IPS DF 6.9 (cell line): ENCODE data around the gene ATP1B1.
"Not testable (repeated sequence)": the region's sequence is repeated elsewhere in the genome, so short reads cannot be mapped to it uniquely, and the experiment has no call there.

Experiments used
- DNase-seq: peaks from one replicate; pipeline ENCODE4 v3.0.0-alpha.2; 2013; ENCODE audit warnings: low read depth, low spot score
- H3K27ac ChIP-seq: one replicate; pipeline ENCODE4 v1.5.1; 2013; ENCODE audit warnings: low read length, control low read depth
- H3K27me3 ChIP-seq: 2 replicates; pipeline ENCODE4 v1.6.1; 2013; ENCODE audit warnings: mild to moderate bottlenecking, low read length; ENCODE audit not compliant: control insufficient read depth, insufficient read depth
- H3K36me3 ChIP-seq: 2 replicates; pipeline ENCODE4 v1.6.1; 2013; ENCODE audit warnings: low read length; ENCODE audit not compliant: control insufficient read depth, insufficient read depth
- H3K4me1 ChIP-seq: 2 replicates; pipeline ENCODE4 v1.6.1; 2013; ENCODE audit warnings: low read length; ENCODE audit not compliant: control insufficient read depth, insufficient read depth
- H3K4me3 ChIP-seq: 2 replicates; pipeline ENCODE4 v1.5.1; 2013; ENCODE audit warnings: mild to moderate bottlenecking, low read length
- H3K9me3 ChIP-seq: 2 replicates; pipeline ENCODE4 v1.6.1; 2013; ENCODE audit warnings: low read length, inconsistent platforms; ENCODE audit not compliant: control insufficient read depth, insufficient read depth
- WGBS: extraction: QIAGEN DNeasy Blood & Tissue Kit; methylation state at CpG from one replicate; pipeline ENCODE4 v1.1.7; 2013; ENCODE audit warnings: mixed read lengths, missing lambda C conversion rate; ENCODE audit not compliant: insufficient read length, insufficient coverage; 5-methylcytosine and 5-hydroxymethylcytosine counted together

The ATP1B1 gene

DNA sequence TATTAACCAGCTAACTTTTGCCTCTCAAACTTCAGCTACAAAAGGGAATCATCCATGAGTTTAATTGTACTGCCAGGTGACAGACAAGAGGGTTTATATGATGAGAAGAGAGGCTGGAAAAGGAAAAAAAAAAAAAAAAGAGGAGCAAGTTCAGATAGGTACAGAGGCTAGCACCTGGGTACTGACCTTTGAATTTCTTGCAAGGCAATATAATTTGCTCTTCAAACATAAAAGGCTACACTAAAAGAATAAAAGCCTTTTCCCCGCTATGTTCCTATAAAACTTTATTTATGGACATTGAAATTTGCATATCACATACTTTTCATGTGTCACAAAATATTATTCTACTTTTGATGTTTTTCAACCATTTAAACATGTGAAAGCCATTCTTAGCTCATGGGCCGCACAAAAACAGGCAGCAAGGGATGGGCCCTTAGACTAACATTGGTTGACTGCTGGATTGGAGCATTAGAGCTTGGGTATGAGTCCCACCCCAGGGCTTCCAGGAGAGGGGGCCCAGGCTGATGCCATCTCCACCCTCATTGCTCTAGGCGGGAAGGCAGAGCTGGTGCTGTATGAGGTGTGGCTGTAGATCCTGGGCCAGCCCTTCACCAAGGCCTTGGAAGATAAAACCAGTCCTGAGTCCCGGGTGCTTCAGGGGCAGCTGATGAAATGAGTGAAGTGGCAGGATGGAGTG lies 44.3 kb downstream of the ATP1B1 start:
- H3K27ac ChIP-seq, result no peak overlapping the region
- WGBS, result no CpG with 5 or more reads among the region's 4 CpGs

DNA sequence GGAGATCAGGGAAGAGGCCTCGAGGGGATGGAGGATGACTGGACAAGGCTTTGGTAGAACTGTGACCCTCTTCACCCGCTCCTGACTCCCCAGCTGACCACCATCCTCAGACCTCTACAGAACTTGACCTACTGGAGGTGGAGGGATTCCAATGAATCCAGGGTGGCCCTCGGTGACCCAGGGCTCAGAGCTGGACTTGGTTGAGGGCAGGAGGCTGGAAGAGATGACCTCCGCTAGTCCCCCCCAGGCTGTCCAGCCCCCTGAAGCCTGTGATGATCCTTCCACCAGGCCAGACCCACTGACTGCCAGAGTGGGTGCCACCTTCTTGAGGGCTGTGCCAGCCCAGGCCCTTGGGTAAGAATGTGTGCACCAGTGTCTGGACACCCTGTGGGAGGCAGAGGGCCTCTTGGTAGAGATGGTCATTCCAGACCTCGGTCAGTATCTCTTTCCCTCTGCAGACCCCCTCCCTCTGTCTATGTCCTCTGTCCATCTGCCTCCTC lies 44.9 kb downstream of the ATP1B1 start:
- DNase-seq, result no peak
- H3K4me1 ChIP-seq, result no peaks in the 10 kb centered on the region
- no CpG with 5 or more reads among the region's 5 CpGs for WGBS

More for the DNA sequence above, 44.3 kb downstream of the ATP1B1 start:
- Histone ChIP-seq H3K27me3 (no peaks in the 10 kb centered on the region), H3K36me3 (no peaks in the 10 kb centered on the region), H3K4me1 (no peaks in the 10 kb centered on the region), H3K4me3 (no peak overlapping the region), H3K9me3 (no peaks in the 10 kb centered on the region)
- DNase-seq, result no peak

DNA sequence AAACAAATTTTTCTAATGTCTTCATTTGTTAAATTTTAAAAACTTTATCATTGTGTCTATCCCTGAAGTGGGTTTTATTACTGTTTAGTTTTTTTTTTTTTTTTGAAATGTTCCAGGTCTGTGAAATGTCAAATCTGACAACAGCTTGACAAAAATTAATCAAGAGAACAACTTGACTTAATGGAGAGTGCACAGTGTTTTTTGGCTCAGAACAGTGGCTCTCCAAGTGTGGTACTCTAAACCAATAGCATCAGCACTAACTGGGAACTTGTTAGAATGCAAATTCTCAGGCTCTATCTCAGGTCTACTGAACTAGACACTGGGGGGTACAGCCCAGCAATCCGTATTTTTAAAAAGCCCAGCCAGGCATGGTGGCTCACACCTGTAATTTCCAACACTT lies 49.2 kb downstream of the ATP1B1 start:
- no peaks in the 10 kb centered on the region for H3K9me3 ChIP-seq
- H3K4me1 ChIP-seq, result no peaks in the 10 kb centered on the region
- no peaks in the 10 kb centered on the region for H3K36me3 ChIP-seq
- DNase-seq, result no peak
- H3K27ac ChIP-seq, result no peak overlapping the region
- no peaks in the 10 kb centered on the region for H3K27me3 ChIP-seq
- H3K4me3 ChIP-seq, result no peak overlapping the region
- WGBS, result no CpG with 5 or more reads among the region's 1 CpG

More for the DNA sequence above, 44.9 kb downstream of the ATP1B1 start:
- no peak overlapping the region for H3K4me3 ChIP-seq
- H3K27me3 ChIP-seq, result no peaks in the 10 kb centered on the region
- H3K9me3 ChIP-seq, result no peaks in the 10 kb centered on the region
- no peaks in the 10 kb centered on the region for H3K36me3 ChIP-seq
- H3K27ac ChIP-seq, result no peak overlapping the region

DNA sequence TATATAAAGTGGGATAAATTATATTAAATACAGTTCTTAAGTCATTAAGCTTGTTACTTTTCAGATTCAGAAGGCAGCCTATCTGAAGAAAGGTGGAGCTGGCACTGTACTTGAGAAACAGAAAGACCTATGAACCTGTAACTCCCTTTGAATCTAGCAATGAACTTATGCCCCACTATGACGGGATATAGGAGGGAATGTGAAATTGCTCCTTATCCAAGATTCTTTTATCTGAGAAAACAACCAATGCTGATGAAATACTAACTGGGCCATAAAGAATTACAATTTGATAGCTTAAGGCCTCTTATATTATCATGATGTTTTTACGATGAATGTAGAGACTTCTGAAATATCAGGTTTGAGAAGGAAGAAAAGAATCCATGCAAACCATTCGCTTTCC lies 50.1 kb downstream of the ATP1B1 start:
- WGBS, result no CpG with 5 or more reads among the region's 3 CpGs
- no peaks in the 10 kb centered on the region for H3K36me3 ChIP-seq
- H3K27ac ChIP-seq, result no peak overlapping the region
- no peaks in the 10 kb centered on the region for H3K4me1 ChIP-seq
- DNase-seq, result no peak
- H3K4me3 ChIP-seq, result no peak overlapping the region
- H3K27me3 ChIP-seq, result no peaks in the 10 kb centered on the region
- H3K9me3 ChIP-seq, result no peaks in the 10 kb centered on the region

DNA sequence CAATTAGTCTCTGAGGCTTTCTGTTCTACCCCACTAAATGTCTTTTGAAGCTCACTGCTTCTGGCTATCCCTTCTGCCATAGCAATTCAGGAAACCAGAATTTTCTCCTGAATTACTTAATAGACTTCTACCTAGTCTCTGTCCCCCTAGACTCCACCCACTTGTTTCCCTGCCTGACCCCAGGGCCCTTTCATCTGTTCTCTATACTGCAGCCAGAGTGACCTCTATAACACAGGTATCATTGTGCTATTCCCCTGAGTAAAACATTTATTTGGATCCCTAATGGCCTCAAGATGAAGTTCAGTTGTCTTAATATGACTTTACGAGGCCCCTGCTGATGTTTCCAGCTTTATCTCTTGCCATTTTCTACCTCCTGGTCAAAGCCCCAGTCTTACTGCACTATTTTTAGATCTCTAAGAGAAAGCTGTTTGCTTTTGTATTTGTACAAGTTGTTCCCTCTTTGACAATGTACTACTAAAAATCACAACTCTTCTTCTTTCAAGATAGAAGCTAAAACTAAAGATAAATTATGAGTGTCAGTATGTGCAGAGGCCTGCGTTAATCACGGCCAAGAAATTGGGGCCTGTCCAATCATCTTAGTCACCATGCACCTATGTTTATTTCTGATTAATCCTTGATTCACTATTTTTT lies 54.5 kb downstream of the ATP1B1 start:
- H3K4me1 ChIP-seq, result no peaks in the 10 kb centered on the region
- H3K9me3 ChIP-seq, result no peaks in the 10 kb centered on the region
- H3K27ac ChIP-seq, result no peak overlapping the region
- no CpG with 5 or more reads among the region's 3 CpGs for WGBS
- H3K4me3 ChIP-seq, result no peak overlapping the region
- DNase-seq, result no peak
- no peaks in the 10 kb centered on the region for H3K36me3 ChIP-seq
- H3K27me3 ChIP-seq, result no peaks in the 10 kb centered on the region

DNA sequence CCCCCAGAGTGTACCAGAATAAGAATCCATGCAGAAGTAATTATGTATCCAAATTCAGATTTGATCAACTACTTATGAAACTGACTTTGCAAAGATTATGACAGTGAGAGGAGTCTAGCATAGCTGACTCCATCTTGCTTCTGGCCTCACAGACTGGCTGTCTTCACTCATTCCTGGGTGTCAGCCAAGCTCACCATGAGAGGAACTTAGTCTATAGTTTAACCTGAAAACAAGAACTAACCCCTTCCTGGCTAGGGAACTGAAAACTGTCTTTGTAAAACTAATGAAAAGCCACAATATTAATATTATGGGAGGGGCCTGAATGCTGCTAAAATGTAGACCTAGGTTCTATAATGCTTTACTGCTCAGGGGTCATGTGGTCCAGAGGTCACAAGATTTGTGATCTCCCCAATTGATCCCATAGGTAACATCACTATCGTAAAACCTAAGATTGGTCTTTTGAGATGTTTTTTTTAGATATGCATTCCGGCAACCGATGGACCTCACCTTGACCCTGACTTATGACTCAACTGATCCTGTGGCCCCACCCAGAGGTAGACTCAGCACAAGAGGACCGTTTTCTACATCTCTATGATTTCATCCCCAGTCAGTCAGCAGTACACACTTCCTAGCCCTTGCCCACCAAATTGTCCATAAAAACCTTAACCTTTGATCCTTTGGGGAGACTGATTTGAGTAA lies 55.2 kb downstream of the ATP1B1 start:
- no peak for DNase-seq
- Histone ChIP-seq H3K4me3 (no peak overlapping the region), H3K27ac (no peak overlapping the region), H3K36me3 (no peaks in the 10 kb centered on the region), H3K9me3 (no peaks in the 10 kb centered on the region), H3K27me3 (no peaks in the 10 kb centered on the region), H3K4me1 (no peaks in the 10 kb centered on the region)
- no CpG with 5 or more reads among the region's 4 CpGs for WGBS

DNA sequence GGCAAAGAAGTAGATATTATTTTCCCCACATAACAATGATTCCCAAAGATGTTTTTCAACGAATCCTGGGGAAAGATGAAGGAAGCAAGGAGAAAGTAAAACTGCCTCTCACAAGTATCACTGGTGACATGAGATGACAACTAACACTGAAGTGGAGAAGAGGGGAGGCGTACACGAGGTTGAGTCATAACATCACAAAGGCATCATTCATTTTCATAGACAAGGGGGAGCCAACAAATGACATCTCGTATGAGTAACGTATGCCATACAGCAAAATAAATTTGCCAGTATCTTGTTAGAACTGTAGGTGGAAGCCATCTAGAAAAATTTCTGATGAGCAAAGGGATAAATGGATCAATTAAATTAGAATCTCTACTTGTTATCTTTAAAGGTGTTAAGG lies 56.6 kb downstream of the ATP1B1 start:
- no peak for DNase-seq
- H3K27ac ChIP-seq, result no peak overlapping the region

DNA sequence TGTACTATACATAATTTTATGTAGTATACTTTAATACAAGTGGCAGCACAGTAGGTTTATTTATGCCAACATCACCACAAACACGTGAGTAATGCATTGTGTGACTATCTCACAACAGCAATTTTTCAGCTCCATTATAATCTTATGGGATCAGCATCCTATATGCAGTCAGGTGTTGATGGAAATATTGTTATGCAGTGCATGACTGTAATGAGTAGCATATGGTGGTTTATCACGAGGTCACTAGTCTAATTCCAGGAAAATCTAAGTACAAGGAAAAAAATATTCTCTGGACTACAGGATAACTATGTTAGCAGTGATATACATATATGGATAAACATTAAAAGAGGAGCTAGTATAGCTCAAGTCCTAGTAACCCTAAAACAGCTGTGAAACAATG lies 69.0 kb downstream of the ATP1B1 start:
- no peak for DNase-seq
- Histone ChIP-seq H3K9me3 (no peaks in the 10 kb centered on the region), H3K27ac (no peak overlapping the region), H3K4me1 (no peaks in the 10 kb centered on the region), H3K36me3 (no peaks in the 10 kb centered on the region), H3K27me3 (no peaks in the 10 kb centered on the region), H3K4me3 (no peak overlapping the region)
- no CpG with 5 or more reads among the region's 2 CpGs for WGBS

More for the DNA sequence above, 56.6 kb downstream of the ATP1B1 start:
- Histone ChIP-seq H3K9me3 (no peaks in the 10 kb centered on the region), H3K36me3 (no peaks in the 10 kb centered on the region), H3K27me3 (no peaks in the 10 kb centered on the region), H3K4me3 (no peak overlapping the region), H3K4me1 (no peaks in the 10 kb centered on the region)
- WGBS, result no CpG with 5 or more reads among the region's 5 CpGs

DNA sequence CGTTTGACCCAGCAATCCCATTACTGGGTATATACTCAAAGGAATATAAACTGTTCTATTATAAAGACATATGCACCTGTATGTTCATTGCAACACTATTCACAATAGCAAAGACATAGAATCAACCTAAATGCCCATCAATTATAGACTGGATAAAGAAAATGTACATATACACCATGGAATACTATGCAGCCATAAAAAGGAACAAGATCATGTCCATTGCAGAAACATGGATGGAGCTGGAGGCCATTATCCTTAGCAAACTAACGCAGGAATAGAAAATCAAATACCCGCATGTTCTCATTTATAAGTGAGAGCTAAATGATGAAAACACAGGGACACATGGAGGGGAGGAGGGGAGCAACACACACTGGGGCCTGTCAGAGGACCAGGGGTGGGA lies 72.9 kb downstream of the ATP1B1 start:
- H3K4me1 ChIP-seq, H3K9me3 ChIP-seq, DNase-seq, H3K27ac ChIP-seq, H3K27me3 ChIP-seq, H3K36me3 ChIP-seq, H3K4me3 ChIP-seq: not testable (repeated sequence)
- no CpG with 5 or more reads among the region's 3 CpGs for WGBS

DNA sequence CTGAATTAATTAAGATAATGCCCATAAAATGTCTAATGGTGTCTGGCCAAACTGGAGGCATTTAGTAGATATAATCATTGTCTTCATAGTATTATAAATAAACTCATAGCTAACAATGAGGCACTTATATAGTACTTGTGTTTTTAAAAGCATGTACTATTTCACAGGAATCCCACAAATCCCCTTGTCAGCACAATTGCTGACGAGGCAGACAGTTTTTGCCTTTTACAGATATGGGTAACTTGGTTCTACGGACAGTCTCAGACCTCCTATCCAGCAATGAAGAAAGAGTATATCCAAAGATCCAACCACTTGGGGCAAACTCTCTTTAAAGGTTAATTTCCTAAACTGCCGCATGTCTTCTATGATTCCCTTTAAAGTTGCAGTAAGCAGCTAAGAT lies 73.7 kb downstream of the ATP1B1 start:
- no peak for DNase-seq
- Histone ChIP-seq H3K36me3 (no peaks in the 10 kb centered on the region), H3K27ac (no peak overlapping the region), H3K4me1 (no peaks in the 10 kb centered on the region; the same call in 1 of the 2 replicates), H3K4me3 (no peak overlapping the region), H3K9me3 (no peaks in the 10 kb centered on the region), H3K27me3 (no peaks in the 10 kb centered on the region)
- no CpG with 5 or more reads among the region's 3 CpGs for WGBS
